HG03280 (cell line): ENCODE measurements around the gene OR56A3.
"Not testable (repeated sequence)": the region's sequence is repeated elsewhere in the genome, so short reads cannot be mapped to it uniquely, and the experiment has no call there.

Source experiments
- ATAC-seq: cut with Tn5 transposase; IDR thresholded peaks from one replicate; pipeline ENCODE4 v1.9.1; 2021; ENCODE audit warnings: mild to moderate bottlenecking, moderate library complexity; ENCODE audit not compliant: unreplicated experiment

Gene OR56A3

GRCh38 chr11:5941951-5942350 lies at the start of gene OR56A3:
TSS of gene OR56A3 (plus strand) at chr11:5942251. CDS start at chr11:5947347, 5,096 bp downstream.
- ATAC-seq: no peak

GRCh38 chr11:5892908-5893307 lies 49.1 kb upstream of the OR56A3 start, which contains the start of gene OR52E5:
TSS of gene OR52E5 (plus strand) at chr11:5893208. CDS start at chr11:5900777, 7,569 bp downstream.
- no peak for ATAC-seq

GRCh38 chr11:5899534-5899933 lies 42.5 kb upstream of the OR56A3 start:
- no peak for ATAC-seq

- no peak for ATAC-seq
These were observed 31.5 kb upstream of the OR56A3 start for GRCh38 chr11:5910540-5910939.

GRCh38 chr11:5922749-5923426 lies 19.2 kb upstream of the OR56A3 start:
- ATAC-seq: no peak

GRCh38 chr11:5923427-5923776 lies 18.6 kb upstream of the OR56A3 start:
- no peak for ATAC-seq

- no peak for ATAC-seq
These were observed 18.3 kb upstream of the OR56A3 start for GRCh38 chr11:5923794-5924193.

GRCh38 chr11:5928271-5928670 lies 13.8 kb upstream of the OR56A3 start:
- ATAC-seq: no peak

GRCh38 chr11:5928811-5929210 lies 13.2 kb upstream of the OR56A3 start:
- no peak for ATAC-seq

- no peak for ATAC-seq
These were observed 12.3 kb upstream of the OR56A3 start for GRCh38 chr11:5929571-5930368.

- no peak for ATAC-seq
These were observed 11.4 kb upstream of the OR56A3 start for GRCh38 chr11:5930614-5931013.

- ATAC-seq: no peak
These were observed 11.0 kb upstream of the OR56A3 start for GRCh38 chr11:5931061-5931460.

GRCh38 chr11:5932671-5933070 lies 9.4 kb upstream of the OR56A3 start:
- no peak for ATAC-seq

GRCh38 chr11:5933116-5933515 lies 8.9 kb upstream of the OR56A3 start:
- no peak for ATAC-seq

GRCh38 chr11:5937868-5938602 lies 4.0 kb upstream of the OR56A3 start:
- ATAC-seq: no peak

GRCh38 chr11:5938603-5938965 lies 3.5 kb upstream of the OR56A3 start:
- no peak for ATAC-seq

GRCh38 chr11:5940748-5941147 lies 1.3 kb upstream of the OR56A3 start:
- ATAC-seq: no peak

- ATAC-seq: no peak
These were observed 13.5 kb downstream of the OR56A3 start for GRCh38 chr11:5955586-5955985.

GRCh38 chr11:5960704-5961320 lies 18.8 kb downstream of the OR56A3 start:
- ATAC-seq: not testable (repeated sequence)

- no peak for ATAC-seq
These were observed 24.9 kb downstream of the OR56A3 start for GRCh38 chr11:5966958-5967357.

- no peak for ATAC-seq
These were observed 25.7 kb downstream of the OR56A3 start for GRCh38 chr11:5967708-5968107.
